ENCODE measurements around the gene SLC3A2.
"Not testable (repeated sequence)": the region's sequence is repeated elsewhere in the genome, so short reads cannot be mapped to it uniquely, and the experiment has no call there.

SLC3A2 gene

GRCh38 chr11:62852523-62853188 lies 28.0 kb upstream of the SLC3A2 start:
- no peak for DNase-seq

GRCh38 chr11:62853279-62853965 lies 27.3 kb upstream of the SLC3A2 start:
- no peak for DNase-seq

- no peak for DNase-seq
These were observed 26.5 kb upstream of the SLC3A2 start for GRCh38 chr11:62854013-62854824.

GRCh38 chr11:62854825-62855570 lies 25.7 kb upstream of the SLC3A2 start:
- no peak for DNase-seq

GRCh38 chr11:62855571-62856332 lies 24.9 kb upstream of the SLC3A2 start:
- DNase-seq: peak; percentile 98

- no peak for DNase-seq
These were observed 24.3 kb upstream of the SLC3A2 start for GRCh38 chr11:62856333-62856895.

- no peak for DNase-seq
These were observed 23.1 kb upstream of the SLC3A2 start for GRCh38 chr11:62857541-62857982.

GRCh38 chr11:62858201-62858600 lies 22.5 kb upstream of the SLC3A2 start:
- no peak for DNase-seq

- DNase-seq: not testable (repeated sequence)
These were observed 21.4 kb upstream of the SLC3A2 start for GRCh38 chr11:62859281-62859703.

GRCh38 chr11:62860835-62861563 lies 19.7 kb upstream of the SLC3A2 start:
- DNase-seq: no peak

GRCh38 chr11:62861564-62862192 lies 19.0 kb upstream of the SLC3A2 start:
- not testable (repeated sequence) for DNase-seq

GRCh38 chr11:62863687-62864335 lies 16.9 kb upstream of the SLC3A2 start:
- DNase-seq: no peak

GRCh38 chr11:62865635-62866034 lies 15.1 kb upstream of the SLC3A2 start:
- no peak for DNase-seq

GRCh38 chr11:62874851-62875250 lies 5.8 kb upstream of the SLC3A2 start:
- DNase-seq: no peak

GRCh38 chr11:62875698-62876478 lies 4.8 kb upstream of the SLC3A2 start:
- no peak for DNase-seq

- DNase-seq: no peak
These were observed 4.0 kb upstream of the SLC3A2 start for GRCh38 chr11:62876712-62877111.

GRCh38 chr11:62879235-62879978 lies 1.3 kb upstream of the SLC3A2 start:
- DNase-seq: no peak

- peak; percentile 67 for DNase-seq
These were observed 379 bp upstream of the SLC3A2 start for GRCh38 chr11:62880231-62880802.
